ENCODE measurements around the gene RASA4.
"Not testable (repeated sequence)": the region's sequence is repeated elsewhere in the genome, so short reads cannot be mapped to it uniquely, and the experiment has no call there.

Gene RASA4

DNA sequence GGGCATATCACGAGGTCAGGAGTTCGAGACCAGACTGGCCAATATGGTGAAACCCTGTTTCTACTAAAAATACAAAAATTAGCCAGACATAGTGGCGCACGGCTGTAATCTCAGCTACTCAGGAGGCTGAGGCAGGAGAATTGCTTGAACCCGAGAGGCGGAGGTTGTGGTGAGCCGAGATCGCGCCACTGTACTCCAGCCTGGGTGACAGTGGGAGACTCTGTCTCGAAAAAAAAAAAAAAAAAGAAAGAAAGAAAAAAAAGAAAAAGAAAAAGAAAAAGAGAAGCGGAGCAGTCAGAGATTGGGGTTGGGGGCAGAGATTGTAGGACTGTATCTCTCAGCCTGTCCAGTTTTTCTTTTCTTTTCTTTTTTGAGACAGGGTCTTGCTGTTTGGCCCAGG, 73.8 kb downstream of the RASA4 start:
- not testable (repeated sequence) for DNase-seq

DNA sequence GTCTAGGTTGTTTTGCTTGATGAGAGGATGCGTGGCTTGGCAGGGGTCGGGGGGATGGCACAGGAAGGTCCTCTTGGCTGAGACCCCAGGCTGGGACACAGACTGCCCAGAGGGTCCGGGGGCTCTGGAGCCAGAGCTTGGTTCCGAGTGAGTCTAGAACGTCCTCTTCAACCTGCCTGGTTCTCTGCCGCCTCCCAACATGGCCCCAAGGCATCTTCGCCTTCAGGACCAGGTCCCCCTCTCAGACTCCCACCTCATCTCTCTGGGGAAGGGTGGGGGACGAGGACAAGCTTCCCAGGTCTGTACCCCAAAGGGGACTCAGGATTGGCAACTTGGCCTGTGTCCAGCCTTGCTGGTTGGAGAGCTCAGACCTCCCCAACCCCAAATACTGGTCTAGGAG, 74.5 kb downstream of the RASA4 start:
- not testable (repeated sequence) for DNase-seq

DNA sequence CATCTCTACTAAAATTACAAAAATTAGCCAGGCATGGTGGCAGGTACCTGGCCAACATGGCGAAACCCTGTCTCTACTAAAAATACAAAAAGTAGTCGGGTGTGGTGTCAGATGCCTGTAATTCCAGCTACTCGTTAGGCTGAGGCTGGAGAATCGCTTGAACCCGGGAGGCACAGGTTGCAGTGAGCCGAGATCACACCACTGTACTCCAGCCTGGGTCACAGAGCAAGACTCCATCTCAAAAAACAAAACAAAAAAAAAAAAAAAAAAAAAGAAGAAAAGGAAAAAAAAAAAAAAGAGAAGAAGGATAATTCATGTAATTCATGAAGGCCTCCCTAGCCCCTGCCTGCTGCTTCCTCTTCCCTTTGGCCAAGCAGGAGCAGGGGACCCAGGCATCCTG, 76.0 kb downstream of the RASA4 start:
- DNase-seq = not testable (repeated sequence)

GRCh38 chr7:102535062-102535615, 81.4 kb downstream of the RASA4 start:
- not testable (repeated sequence) for DNase-seq

DNA sequence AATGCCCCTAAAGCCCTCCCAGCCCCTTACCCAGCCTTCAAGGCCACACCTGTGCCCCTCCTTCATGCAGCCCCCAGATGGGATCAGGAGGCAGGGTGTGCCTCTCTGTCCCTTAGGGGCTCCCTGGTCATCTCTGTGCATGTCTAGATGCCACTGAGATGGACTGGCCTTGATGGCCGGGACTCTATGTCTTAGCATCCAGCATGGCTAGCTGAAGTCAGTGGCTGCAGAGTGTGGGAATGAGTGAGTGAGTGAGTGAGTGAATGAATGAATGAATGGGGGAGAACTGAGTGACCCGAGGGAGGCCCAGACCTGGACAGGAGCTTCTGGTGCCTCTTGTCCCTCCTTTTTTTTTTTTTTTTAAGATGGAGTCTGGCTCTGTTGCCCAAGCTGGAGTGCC, 84.4 kb downstream of the RASA4 start:
- DNase-seq = not testable (repeated sequence)

GRCh38 chr7:102531583-102531982, 85.0 kb downstream of the RASA4 start:
- not testable (repeated sequence) for DNase-seq

DNA sequence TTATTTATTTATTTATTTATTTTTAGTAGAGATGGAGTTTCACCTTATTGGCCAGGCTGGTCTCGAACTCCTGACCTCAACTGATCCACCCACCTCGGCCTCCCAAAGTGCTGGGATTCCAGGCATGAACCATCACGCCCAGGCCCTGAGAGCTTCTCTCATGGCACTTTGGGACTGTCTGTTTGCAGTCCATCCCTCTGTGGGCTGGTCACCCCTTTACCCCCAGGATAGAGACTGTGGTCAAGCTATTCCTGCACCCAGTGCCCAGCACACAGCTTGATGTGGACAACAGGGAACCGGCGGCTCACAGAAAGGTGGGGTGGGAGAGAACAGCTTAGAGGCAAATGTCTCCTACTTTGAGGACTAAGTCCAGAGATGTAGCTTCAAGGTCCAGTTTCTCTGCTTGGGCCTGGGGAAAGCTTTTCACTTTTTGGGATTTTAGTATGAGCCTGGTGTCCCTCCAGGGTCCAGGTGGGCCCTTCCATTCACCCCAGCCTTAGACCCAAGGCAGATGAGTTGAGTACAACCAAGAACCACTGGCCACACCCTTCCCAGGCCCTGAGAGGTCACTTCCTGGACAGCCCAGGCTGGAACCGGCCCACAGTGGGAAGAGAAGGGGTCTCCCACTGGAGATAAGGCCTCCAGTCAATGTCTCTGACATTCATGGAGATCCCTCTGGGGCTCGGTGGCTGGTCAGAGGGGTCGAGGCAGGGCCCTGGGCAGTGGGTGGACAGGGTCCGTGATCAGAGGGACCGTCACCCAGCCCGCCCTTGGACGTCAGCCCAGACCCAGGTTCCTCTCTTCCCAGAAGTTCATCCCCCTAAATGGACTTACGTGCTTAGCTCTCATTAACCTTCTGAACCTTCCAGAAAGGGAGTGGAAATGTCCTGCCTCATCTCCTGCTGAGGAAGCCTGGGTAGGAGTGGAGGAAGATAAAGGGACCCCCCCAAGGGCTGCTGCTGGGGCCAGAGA, 88.4 kb downstream of the RASA4 start:
- DNase-seq = not testable (repeated sequence)

DNA sequence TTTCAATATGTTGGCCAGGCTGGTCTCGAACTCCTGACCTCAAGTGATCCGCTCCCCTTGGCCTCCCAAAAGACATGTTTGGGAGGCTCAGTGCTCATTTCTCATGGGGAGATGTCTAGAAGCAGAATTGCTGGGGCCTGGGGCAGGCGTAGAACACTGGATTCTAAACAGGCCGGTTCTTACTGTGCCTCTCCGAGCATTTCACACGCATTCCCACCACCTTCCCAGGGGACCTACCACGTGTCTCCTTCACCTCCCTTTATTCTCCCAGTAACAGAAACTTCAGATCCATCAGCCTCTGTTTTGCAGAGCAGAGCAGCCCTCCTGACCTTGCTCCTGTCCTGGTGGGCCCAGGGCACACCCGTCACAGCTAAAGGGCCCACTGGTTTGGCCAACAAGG, 89.4 kb downstream of the RASA4 start:
- not testable (repeated sequence) for DNase-seq

DNA sequence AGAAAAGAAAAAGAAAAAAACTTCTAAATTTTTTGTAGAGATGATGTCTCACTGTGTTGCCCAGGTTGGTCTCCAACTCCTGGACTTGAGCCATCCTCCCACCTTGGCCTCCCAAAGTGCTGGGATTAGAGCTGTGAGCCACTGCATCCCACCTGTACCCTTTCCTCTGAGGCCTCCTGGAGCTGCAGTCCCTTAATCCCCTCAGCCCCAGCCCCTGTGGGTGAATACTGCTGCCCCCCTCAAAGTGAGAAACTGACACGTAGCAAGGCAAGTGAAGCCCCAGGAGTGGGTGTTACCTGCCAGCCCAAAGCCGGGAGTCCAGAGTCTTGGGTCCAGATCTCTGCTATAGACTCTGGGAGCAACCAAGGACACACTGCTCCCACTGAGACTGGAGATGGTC, 91.8 kb downstream of the RASA4 start:
- DNase-seq = not testable (repeated sequence)
